HG02943 (cell line): ENCODE results near the gene GTF3C4.

Experiments used
- ATAC-seq: cut with Tn5 transposase; IDR thresholded peaks from one replicate; pipeline ENCODE4 v1.9.1; 2021; ENCODE audit warnings: mild to moderate bottlenecking, low read depth, moderate library complexity; ENCODE audit not compliant: unreplicated experiment

GTF3C4 gene

DNA sequence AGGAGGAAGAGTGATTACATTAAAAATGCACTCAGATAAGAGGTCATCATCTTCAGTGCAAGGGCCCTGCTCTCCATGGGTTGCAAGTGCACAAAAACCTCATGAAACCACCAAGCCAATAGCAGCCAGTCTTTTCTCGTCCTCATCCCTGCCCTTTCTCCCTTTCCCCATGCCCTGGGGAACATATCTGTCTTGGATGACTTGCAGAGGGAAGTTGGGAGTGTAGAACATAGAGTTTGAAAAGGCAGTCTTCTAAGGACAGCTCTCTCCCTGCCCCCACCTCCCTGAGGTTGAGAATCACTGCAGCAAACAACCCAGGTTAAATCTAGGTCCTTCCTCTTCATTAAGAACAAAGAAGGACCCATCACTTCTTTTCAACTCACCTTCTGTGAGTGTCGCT lies 22.5 kb upstream of the GTF3C4 start:
- no peak for ATAC-seq

DNA sequence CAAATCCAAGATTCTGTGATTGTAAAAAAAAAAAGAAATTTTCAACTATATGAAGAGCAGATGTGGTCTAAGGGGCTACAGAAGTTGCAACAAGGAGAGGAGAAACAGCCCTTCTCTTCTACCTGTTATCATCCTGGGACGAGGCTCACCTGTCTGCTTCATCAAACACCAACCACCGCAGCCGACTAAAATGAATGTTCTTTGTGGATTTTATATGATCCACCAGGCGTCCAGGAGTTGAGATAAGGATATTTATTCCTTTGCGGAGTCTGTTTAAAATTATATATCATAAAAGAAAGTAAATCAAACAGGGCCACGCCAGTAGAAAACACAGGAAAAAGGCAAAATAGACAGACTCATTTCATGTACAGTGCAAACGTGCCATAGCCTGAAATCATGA lies 22.0 kb upstream of the GTF3C4 start:
- no peak for ATAC-seq

DNA sequence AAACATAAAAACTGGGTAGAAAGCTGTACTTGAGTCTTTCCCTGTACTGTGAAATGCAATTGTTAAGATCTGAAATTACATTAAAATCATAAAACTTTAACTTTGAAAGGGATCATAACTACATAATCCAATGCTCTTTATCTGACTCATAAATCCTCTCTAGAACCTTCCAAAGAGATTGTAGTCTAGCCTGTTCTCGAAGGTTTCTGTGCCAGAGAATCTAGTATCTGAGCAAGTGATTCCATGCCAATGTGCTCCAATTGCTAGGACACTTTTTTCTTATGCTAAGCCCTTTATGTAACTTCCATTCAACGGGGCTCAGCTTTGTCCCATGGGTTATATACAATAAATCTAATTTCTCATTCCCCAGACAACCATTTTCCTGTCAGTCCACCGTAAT lies 21.6 kb upstream of the GTF3C4 start:
- no peak for ATAC-seq

DNA sequence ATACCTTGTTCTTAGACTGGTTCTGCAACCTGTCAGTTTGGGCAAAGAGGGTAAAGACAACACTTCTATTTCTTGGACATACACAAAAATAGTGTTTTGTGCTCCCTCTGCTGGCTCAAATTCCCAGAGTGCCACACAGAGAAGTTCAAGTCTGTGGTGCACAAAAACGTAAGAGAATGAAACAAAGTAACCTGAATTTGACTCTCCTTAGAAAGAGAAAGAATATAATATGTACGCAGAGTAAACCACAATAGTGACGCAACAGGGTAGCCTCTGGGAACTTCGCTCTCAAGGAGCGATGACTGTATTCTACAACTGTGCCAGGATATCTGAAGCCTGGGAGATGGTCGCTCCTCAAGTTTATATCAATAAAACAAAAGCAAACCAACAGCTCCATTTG lies 19.0 kb upstream of the GTF3C4 start:
- ATAC-seq = no peak

DNA sequence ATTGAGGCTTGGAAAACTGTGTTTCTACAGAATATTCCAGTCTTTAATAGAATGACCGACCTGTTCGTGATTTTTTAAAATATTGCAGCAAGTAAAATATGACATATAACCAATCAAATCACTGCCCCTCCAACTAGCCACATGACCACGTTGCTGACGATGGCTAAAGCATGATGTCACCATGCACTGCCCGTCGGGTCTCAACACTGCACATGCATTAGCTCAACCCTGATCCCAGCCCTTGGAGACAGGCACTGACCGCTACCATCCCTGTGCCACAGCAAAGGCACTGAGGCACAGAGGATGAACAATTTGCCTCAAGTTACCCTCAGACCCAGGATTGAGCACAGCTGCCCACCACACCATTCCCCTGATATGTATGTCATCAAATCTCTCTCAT lies 14.0 kb upstream of the GTF3C4 start:
- no peak for ATAC-seq

DNA sequence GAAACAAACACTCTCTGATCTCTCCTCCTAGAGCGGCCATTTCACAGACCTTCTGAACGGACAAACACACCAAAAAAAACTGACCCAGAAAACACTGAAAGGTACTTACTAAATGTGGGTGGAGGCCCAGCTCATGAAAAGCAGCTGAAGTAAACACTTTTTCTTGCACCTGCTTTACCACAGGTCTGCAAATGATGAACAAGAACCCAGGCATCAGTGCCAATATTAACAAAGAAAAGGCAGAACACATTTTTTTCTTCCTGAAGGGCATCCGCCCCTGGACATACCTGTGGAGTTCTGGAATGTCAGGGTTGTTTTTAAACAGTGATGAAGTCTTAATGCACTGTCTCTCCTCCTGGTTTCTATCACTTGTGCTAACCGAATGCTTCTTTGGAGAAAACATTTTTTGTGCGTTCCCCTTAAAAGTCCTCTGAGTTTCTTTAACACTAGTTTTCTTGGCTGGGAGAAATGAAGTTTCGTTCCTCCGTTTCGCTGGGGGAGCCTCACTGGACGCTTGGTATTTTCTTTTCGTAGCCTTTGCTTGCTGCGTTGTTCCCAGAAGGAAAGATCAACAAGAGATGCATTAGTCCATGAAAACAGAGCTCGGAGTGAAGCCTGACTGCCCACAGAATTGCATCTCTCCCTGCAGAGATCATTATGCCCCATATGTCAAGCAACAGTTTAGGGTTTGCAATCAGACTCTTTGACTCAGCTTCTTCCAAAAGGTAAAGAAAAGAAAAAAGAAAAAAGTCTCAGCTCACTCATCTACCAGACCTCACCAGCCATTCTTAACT lies 7.9 kb upstream of the GTF3C4 start:
- no peak for ATAC-seq

DNA sequence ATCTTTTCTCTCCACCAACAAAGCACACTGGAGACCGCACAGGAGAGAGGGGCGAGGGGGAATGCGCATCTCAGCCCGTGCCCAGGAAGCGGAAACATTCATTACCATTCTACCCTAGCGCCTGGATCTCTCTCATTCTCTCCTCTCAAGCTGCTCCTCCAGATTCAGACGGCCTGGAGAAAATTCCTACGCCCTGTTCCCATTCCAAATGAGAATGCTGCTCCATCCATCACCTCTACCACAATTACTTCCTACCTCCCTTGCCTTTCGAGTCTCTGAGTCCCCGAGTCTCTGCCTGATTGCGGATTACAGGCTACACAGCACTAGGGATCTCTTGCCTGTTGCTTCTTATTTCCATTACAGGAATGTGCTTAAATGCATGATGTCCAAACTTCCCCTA lies 7.1 kb upstream of the GTF3C4 start:
- ATAC-seq = no peak

DNA sequence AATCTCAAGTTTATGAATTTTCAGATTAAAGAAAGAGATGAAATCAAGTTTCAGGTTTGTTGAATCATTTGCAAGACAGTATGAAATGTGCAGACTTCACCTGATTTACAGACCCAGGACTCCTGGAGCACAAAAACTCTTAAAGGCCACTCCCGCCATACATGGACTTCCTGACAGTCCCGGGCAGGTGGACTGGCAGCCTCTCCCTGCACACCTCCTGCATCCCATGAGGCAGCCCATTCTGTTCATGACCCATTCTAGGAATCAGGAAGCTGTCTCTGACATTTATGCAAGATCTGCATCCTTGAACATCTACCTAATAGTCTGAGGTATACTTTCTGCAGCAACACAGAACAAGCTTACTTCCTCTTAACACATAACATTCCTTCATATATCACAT lies 6.4 kb upstream of the GTF3C4 start:
- no peak for ATAC-seq

DNA sequence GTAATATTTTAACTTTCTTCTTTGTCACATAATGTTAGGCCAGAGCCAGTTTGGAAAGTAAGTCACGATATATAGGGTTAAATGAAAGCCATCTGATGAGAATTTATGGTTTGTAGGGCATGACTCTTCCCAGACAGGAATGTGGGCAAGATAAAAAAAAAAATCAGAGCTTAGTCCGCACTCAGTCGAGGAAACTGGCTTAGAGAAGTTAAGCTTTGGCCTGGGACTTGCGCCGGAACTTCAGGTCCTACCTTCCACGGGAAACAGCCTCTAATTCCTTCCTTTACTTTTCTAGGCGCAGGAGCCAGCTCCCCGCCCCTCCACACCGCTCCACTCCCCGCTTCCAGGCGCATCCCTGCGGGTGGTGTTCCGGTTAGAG lies 956 bp upstream of the GTF3C4 start:
- no peak for ATAC-seq

DNA sequence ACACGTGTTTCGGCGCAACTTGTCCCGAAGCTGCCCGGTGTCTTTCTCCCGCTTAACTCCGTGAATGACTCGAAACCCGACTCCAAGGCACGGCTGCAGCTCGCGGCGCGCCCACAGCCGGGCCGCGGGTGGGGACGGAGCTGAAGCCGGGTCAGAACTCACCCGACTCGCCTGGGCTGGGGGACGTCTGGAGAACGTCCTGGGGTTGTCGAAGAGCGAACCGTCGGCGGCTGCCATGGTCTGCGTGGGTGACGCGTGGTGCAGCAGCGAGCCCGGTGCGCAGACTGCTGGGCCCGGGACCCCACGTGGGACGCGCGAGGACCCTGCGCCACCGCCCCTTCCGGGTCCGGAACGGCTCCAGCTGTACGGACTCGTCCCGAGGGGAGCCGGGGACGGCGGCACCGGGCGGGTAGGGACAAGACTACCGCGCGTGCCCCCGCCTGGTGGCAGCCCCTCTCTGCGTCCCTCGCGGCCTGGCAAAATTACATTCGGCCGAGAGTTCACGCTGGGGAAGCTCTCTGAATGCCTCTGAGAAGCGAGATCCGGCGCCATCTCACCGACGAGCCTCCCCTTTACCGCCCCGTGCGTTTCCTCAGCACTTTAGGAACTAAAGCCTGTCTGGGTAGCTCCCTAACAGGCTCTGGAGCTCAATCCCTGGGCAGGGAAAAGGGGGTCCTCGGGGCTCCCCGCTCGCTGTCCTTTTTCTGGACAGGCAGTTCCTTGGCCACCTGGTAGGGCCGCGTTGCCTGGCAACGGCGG lies 387 bp upstream of the GTF3C4 start, which contains the start of gene DDX31:
Gene DDX31 (minus strand): TSS at position 286 of the 759 bp plus-strand sequence. CDS start 49 bp downstream, at position 237.
- peak; percentile 64 for ATAC-seq

DNA sequence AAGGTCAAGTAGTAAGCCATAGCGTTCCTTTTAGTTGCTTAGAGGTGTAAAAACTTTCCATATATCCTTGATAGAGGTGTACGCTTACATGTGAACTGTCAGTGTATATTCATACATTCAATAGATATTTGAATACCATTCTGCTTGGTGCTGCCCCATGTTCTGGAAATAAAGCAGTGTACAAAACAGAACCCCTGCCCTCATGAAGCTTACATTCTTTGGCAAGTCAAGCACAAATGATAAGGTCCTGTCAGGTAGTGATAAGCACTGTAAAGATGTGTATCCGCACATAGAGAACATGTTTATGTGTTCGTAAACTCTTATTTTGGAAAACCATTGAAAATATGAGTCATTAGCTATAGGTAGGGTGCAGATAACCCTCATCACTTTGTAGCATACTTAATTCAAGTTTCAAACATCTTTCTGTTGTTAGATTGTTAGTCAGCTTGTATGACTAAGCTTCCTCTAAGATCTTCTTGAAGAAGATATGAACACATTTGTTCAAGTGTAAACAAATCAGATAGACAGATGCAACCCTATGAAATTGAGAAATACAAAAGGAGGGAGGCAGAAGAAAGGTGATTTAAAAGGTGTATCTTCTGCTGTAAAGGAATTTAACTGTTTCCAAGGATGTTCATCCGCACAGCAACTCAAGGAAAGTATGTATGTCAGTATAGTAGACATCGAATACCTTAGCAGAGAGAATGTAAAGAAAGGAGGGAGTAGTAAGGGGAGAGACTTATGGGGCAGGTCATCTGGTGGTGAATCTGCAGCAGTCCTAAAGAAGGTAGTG lies 1.6 kb downstream of the GTF3C4 start:
- ATAC-seq = no peak

DNA sequence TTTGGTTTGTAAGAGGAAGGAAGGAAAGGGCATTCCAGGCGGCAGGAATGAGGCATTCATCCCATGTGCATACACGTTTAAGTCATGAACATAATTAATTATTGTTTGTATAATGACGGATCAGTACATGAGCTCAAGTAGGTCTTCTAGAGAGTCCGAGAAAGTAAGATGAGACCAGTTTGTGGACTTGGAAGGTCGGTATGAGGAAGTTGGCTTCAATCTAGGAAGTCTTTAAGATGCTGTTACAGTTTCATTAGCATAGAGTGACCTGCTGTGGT lies 2.1 kb downstream of the GTF3C4 start:
- no peak for ATAC-seq

DNA sequence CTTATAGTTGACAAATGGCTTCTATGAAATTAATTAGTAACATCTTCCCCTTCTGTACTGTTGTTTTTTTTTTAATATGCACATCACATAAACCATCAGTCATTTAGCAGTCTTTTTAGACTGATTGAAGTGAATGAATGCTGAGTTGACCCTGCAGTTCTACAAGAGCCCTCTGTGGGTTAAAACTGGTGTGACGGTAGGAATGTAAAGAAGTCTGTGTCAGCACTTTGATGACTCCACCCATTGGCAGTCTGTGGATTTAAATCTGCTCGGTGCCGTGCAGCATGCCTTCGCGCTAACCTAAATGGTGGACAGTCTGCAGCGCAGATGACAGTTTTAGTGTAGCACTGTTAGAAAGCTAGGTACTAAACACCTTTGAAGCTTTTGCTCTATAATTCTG lies 3.1 kb downstream of the GTF3C4 start:
- ATAC-seq = no peak

DNA sequence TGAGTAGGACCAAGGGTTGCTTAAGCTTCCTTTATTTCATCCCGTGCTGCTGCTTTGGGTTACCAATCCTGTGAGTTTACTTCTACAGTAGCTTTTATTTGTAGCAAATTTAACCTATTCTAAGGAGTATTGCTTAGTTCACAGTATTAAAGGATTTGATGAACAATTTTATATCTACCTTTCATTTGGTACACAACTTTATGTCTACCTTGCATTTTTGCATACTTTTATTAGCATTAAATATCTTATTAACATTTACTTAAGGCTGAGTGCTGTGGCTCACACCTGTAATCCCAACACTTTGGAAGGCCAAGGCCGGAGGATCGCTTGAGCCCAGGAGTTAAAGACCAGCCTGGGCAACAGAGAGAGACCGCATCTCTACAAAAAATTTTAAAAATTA lies 4.2 kb downstream of the GTF3C4 start:
- ATAC-seq = no peak

DNA sequence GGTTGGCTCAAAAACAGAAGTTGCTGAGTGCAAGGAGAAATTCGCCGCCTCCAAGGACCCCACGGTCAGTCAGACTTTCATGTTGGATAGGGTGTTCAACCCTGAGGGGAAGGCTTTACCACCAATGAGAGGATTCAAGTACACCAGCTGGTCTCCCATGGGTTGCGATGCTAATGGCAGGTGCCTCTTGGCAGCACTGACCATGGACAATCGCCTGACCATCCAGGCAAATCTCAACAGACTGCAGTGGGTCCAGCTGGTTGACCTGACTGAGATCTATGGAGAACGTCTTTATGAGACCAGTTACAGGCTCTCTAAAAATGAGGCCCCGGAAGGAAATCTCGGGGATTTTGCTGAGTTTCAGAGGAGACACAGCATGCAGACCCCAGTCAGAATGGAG lies 7.7 kb downstream of the GTF3C4 start:
- ATAC-seq = no peak

DNA sequence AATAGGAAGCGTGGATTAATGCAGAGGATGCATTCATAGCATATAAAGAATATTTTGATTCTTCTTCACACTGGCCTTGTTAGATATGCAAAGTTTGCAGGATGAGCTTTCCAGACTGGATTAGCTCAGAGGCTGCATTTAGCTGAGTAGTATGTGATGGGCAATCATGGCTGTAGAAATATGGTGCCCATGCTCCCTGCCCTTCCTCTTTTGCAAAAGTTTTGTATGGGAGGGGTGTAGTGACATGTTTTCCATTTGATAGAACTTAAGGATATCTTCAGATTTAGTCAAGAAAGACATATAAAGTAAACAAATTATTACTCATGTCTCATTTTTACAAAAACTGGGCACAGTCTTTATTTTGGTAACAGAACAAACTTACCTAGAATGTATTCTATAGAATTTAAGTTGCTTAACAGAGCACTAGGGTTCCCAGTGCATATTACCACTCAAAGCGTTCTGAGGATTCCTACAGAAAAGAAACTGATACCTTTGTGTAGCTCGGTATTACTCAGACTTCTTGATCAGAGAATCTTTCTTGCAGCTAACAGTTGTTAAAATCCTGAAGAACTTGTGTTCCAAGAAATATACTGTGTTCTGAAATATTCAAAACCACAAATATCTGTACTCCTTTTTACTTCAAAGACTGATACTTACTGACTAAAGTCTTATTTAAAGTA lies 9.8 kb downstream of the GTF3C4 start:
- no peak for ATAC-seq

DNA sequence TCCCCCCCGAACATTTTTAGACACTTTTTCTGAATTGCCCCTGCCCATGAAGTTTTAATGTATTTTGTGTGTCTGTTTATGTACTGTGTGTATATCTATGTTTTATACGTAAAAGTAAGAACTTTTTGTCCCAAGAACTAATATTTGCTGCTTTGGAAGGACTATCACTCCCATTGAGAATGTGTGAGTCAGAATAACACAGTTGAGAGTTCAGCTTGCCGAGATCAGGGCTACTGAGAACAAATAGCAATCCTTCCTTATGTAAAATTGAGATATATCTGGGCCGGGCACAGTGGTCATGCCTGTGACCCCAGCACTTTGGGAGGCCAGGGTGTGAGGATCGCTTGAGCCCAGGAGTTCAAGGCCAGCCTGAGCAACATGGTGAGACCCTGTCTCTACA lies 11.3 kb downstream of the GTF3C4 start:
- no peak for ATAC-seq

DNA sequence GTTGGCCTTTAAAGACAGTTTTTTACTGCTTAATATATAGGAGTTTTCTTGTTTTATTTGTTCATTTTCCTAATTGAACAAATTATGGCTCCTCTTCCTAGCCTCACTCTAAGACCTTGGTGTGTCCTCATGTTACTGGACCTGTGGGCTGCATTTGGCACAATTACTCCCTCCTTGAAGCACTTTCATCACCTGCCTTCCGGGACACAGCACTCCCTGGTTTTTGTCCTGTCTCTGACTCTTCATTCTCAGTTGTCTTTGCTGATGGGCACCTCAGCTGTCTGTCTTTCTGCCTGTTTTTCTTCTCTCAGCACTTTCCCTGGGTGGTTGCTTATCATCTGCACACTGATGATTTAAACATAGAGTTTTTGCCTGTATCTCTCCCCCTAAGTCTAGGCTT lies 13.6 kb downstream of the GTF3C4 start:
- no peak for ATAC-seq

DNA sequence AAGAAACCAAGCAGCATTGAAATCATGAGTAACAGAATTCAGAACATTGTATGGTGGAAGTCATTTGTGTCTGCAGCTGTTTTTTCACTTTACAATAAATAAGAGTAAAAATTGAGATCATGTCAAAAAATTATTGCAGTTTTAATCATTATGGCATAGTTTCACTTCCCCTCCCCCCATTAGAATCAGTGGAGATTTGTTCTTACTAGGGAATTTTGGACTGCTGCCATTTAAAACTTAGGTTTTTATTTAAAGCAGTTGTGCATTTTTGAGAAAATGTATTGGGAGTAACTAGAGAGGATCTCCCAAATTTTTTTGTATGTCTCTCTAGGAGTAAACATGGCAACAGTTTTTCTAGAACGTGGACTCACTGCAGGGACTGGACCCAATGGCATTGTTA lies 20.4 kb downstream of the GTF3C4 start:
- ATAC-seq = no peak

DNA sequence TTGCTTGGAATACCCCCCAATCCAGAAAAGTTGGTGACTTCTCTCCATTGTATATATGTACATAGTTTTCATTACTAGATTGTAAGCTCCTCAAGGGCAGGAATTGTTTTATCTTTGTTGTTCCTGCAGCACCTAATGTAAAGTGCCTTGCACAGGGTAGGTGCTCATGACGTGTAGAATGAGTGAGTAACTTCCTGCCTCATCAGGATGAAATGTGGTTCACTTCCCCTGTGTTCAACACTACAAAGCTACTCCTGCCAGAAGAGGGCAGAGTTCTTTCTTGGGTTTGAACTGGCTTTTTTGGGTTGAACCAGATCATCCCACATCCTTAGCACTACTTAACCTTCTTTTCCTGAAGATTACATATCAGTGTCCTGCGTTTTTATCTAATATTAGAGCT lies 23.9 kb downstream of the GTF3C4 start:
- ATAC-seq = no peak

DNA sequence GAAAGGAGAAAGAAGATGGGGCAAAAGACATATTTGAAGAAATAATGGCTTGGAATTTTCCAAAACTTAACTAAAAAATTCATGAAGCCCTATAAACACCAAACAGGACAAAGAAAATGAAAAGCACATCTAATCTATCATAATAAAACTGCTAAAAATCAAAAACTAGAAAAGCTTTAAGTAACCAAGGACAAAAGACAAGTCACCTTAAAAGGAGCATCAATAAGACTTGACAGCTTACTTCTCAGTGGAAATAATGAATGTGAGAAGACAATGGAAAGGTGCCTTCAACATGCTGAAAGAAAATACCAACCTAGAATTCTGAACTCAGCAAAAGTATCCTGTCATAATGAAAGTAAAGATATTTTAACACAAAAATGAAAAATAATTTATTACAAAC lies 27.0 kb downstream of the GTF3C4 start:
- ATAC-seq = no peak
